CD4-positive, alpha-beta T cell (primary cell): ENCODE measurements around the gene MACROH2A1. TPM values are rescaled to one million over a fixed set of nuclear protein-coding genes. Genes with fewer than 3 reads are reported as not detected.
A peak's percentile ranks its signal among the peaks of the same experiment; 100 is the strongest.

ENCODE experiments used
- ATAC-seq: fragments of 200-7000 bp; cut with Tn5 transposase; one replicate; pipeline ENCODE4 v1.10.0; 2022; ENCODE audit warnings: mild to moderate bottlenecking; ENCODE audit not compliant: poor library complexity
- CTCF ChIA-PET: fragments of 350-600 bp; sonication (Branson Sonifier 250); formaldehyde crosslinking; loops from one replicate; lab custom pipeline; 2021; ENCODE audit warnings: antibody characterized with exemption, inconsistent platforms; lab: Charles Lee
- POLR2A ChIA-PET: fragments of 350-600 bp; sonication (Branson Sonifier 250); formaldehyde crosslinking; loops from one replicate; lab custom pipeline; 2021; ENCODE audit warnings: antibody characterized with exemption, inconsistent platforms; lab: Charles Lee
- DNase-seq, 14 experiments: peaks; one replicate each; pipeline ENCODE4 v3.0.0-alpha.2; 2013 to 2020; ENCODE audit warnings: mixed read lengths in 2 of 14
- H3K27ac ChIP-seq, 2 donors: one replicate each; pipeline versions ENCODE4 v1.5.1 to v1.7.0; 2013; ENCODE audit warnings: low read length in 2 of 2, low read depth in 1 of 2, mild to moderate bottlenecking in 1 of 2
- H3K27me3 ChIP-seq, 2 experiments: 1 replicate in 1 of 2; 2 replicates in 1 of 2; pipeline versions ENCODE4 v1.6.1 to v1.7.0; 2013; ENCODE audit warnings: low read length in 2 of 2, control low read depth in 1 of 2, mild to moderate bottlenecking in 1 of 2, moderate library complexity in 1 of 2; ENCODE audit not compliant: insufficient read depth in 2 of 2, control insufficient read depth in 1 of 2
- H3K36me3 ChIP-seq: one replicate; pipeline ENCODE4 v1.6.1; 2013; ENCODE audit warnings: low read length, control low read depth; ENCODE audit not compliant: insufficient read depth
- H3K4me1 ChIP-seq: one replicate; pipeline ENCODE4 v1.6.1; 2013; ENCODE audit warnings: low read length, control low read depth; ENCODE audit not compliant: insufficient read depth
- H3K4me3 ChIP-seq: one replicate; pipeline ENCODE4 v1.5.1; 2013; ENCODE audit warnings: mild to moderate bottlenecking, low read length, moderate library complexity
- H3K9me3 ChIP-seq, 2 experiments: 1 replicate in 1 of 2; 2 replicates in 1 of 2; pipeline versions ENCODE4 v1.6.1 to v1.7.0; 2013; ENCODE audit warnings: low read length in 2 of 2, mild to moderate bottlenecking in 2 of 2, control low read depth in 1 of 2, moderate library complexity in 1 of 2; ENCODE audit not compliant: control insufficient read depth in 1 of 2, insufficient read depth in 1 of 2
- H3K27ac Mint-ChIP-seq: one replicate; pipeline ENCODE4 v1.8.0; 2020; ENCODE audit warnings: mixed read lengths
- H3K27me3 Mint-ChIP-seq: one replicate; pipeline ENCODE4 v1.8.0; 2021; ENCODE audit warnings: mixed read lengths
- H3K36me3 Mint-ChIP-seq: one replicate; pipeline ENCODE4 v1.8.0; 2021; ENCODE audit warnings: low read depth, mixed read lengths
- H3K4me1 Mint-ChIP-seq: one replicate; pipeline ENCODE4 v1.8.0; 2021; ENCODE audit warnings: low read depth, mixed read lengths
- H3K4me3 Mint-ChIP-seq: one replicate; pipeline ENCODE4 v1.8.0; 2020; ENCODE audit warnings: mild to moderate bottlenecking, mixed read lengths
- H3K9me3 Mint-ChIP-seq: one replicate; pipeline ENCODE4 v1.8.0; 2020; ENCODE audit warnings: mixed read lengths
- intact Hi-C, 2 experiments: fragments of 100-400 bp; cut with DNase I in 1 of 2; cut with micrococcal nuclease in 1 of 2; formaldehyde crosslinking; loops; one replicate each; pipeline versions ENCODE4 v1.15.1 to v1.9.0; 2023 to 2025; cut with DNase I, micrococcal nuclease
- total RNA-seq, 174 experiments: library from RNA in 2 of 174; stranded (reverse) in 2 of 174; gene quantifications; one replicate each; pipeline ENCODE4 v1.2.3 and lab custom pipeline; 2021 to 2026
- TF ChIP-seq, protein P1 (sequence below): fragments of 200-600 bp; IDR thresholded peaks from one replicate; pipeline ENCODE4 v1.8.0; 2022; ENCODE audit warnings: antibody characterized with exemption, mild to moderate bottlenecking

Gene MACROH2A1
- total RNA-seq, 2 experiments from 2014 or later: 114 to 120 TPM

DNA sequence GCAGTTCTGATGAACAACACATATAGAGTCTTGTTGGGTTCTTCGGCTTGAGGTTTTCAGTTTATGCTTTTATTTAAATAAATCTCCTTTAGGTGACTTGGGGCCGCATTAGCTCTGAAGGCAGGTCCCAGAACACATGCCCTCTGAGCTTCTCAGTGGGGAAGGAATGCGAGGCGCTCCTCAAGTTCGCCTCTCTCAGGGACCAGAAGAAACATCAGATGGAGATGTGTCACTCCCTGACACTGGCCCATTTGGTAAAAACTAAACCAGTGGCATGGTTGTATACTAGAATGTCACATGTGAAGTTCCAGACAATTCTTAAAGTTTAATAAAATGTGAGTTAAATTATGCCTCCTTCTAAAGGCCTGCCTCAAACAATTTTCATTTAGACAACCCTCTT is 1.9 kb downstream of the MACROH2A1 start:
- intact Hi-C loops: no loop called here
- Histone ChIP-seq H3K36me3 (peaks cover 12% of the 10 kb centered on the region), H3K4me1 (peaks cover 62% of the 10 kb centered on the region), H3K27me3 (no peaks in the 10 kb centered on the region), H3K9me3 (no peaks in the 10 kb centered on the region), H3K27ac (no peak overlapping the region), H3K4me3 (no peak overlapping the region)
- H3K27ac Mint-ChIP-seq: peak overlapping the region; percentile 87
- no peak for DNase-seq
- peaks cover 73% of the 10 kb centered on the region for H3K4me1 Mint-ChIP-seq
- H3K27me3 Mint-ChIP-seq: no peaks in the 10 kb centered on the region
- no peak for ATAC-seq
- ChIA-PET POLR2A (no interaction called here), CTCF (no interaction called here)
- no peaks in the 10 kb centered on the region for H3K9me3 Mint-ChIP-seq
- peak overlapping the region; percentile 91 for H3K4me3 Mint-ChIP-seq
- H3K36me3 Mint-ChIP-seq: peaks cover 44% of the 10 kb centered on the region
- TF ChIP-seq, protein P1, sequence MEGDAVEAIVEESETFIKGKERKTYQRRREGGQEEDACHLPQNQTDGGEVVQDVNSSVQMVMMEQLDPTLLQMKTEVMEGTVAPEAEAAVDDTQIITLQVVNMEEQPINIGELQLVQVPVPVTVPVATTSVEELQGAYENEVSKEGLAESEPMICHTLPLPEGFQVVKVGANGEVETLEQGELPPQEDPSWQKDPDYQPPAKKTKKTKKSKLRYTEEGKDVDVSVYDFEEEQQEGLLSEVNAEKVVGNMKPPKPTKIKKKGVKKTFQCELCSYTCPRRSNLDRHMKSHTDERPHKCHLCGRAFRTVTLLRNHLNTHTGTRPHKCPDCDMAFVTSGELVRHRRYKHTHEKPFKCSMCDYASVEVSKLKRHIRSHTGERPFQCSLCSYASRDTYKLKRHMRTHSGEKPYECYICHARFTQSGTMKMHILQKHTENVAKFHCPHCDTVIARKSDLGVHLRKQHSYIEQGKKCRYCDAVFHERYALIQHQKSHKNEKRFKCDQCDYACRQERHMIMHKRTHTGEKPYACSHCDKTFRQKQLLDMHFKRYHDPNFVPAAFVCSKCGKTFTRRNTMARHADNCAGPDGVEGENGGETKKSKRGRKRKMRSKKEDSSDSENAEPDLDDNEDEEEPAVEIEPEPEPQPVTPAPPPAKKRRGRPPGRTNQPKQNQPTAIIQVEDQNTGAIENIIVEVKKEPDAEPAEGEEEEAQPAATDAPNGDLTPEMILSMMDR: no peak

DNA sequence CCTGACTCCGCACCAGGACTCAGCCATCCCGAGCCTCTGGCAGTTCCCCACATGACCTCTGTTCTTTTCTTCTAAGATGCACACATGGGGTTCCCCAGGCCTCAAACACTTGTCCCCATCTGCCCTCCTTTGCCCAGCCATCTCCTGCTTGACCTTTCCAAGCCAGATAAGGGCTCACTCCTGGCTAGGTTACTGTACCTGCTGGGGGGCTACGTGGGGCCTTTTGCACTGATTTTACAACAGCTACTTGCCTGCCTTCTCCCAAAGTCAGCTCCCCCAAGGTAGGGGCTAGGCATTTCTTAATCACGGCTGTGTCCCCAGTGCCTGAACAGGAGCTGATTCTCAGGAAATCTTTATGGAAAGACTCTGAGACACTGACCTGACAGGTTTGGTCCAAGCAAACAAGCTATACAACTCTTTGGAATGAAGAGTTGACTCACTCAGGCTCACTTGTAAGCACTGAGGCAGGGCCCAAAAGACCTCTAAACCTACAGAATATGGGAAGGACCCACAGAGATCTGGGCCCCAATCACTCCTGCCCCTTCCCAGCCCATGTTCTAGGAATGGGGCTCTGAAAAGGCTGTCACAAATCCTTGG is 2.5 kb downstream of the MACROH2A1 start:
- ATAC-seq (no peak), DNase-seq (no peak)
- TF ChIP-seq, protein P1: no peak
- intact Hi-C loops: no loop called here
- Histone ChIP-seq H3K4me3 (no peak overlapping the region), H3K27ac (no peak overlapping the region), H3K27me3 (no peaks in the 10 kb centered on the region), H3K36me3 (peaks cover 14% of the 10 kb centered on the region), H3K4me1 (peaks cover 67% of the 10 kb centered on the region), H3K9me3 (no peaks in the 10 kb centered on the region)
- no peaks in the 10 kb centered on the region for H3K27me3 Mint-ChIP-seq
- POLR2A ChIA-PET: no interaction called here
- H3K4me3 Mint-ChIP-seq: peak overlapping the region; percentile 91
- peaks cover 78% of the 10 kb centered on the region for H3K4me1 Mint-ChIP-seq
- H3K9me3 Mint-ChIP-seq: no peaks in the 10 kb centered on the region
- CTCF ChIA-PET: no interaction called here
- peaks cover 49% of the 10 kb centered on the region for H3K36me3 Mint-ChIP-seq
- no peak overlapping the region for H3K27ac Mint-ChIP-seq

DNA sequence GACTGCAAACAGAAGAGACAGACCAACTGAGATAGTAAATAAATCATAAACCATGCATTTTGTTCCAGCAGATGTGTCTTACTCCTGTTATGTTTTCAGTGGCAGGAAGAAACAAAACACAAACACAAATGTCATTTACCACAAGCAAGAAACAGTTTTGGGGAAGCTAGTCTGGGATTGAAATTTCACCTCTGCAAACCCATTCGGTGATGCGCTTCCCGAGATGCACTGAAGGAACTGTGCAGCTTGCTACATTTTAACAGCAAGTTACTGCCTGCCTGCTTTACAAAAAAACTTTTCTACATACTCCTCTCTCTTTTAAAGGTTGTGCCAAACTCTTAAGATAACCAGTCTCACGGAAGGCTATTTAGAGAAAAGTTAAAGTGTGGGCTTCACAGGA is 3.2 kb downstream of the MACROH2A1 start:
- CTCF ChIA-PET: no interaction called here

More for the DNA sequence above, 3.2 kb downstream of the MACROH2A1 start:
- peak overlapping the region; percentile 47 for H3K4me3 Mint-ChIP-seq
- no peaks in the 10 kb centered on the region for H3K27me3 Mint-ChIP-seq
- POLR2A ChIA-PET: no interaction called here
- H3K27ac Mint-ChIP-seq: no peak overlapping the region
- Histone ChIP-seq H3K4me3 (no peak overlapping the region), H3K9me3 (no peaks in the 10 kb centered on the region), H3K36me3 (peaks cover 17% of the 10 kb centered on the region), H3K27me3 (no peaks in the 10 kb centered on the region), H3K27ac (no peak overlapping the region), H3K4me1 (peaks cover 72% of the 10 kb centered on the region)
- H3K36me3 Mint-ChIP-seq: peaks cover 53% of the 10 kb centered on the region
- TF ChIP-seq, protein P1: no peak
- ATAC-seq: no peak
- peaks cover 84% of the 10 kb centered on the region for H3K4me1 Mint-ChIP-seq
- DNase-seq: no peak
- H3K9me3 Mint-ChIP-seq: no peaks in the 10 kb centered on the region
- intact Hi-C loops: no loop called here
